Activated CD8-positive, alpha-beta memory T cell treated with anti-CD3 and anti-CD28 coated beads for 48 hours (primary cell): ENCODE data around the gene CC2D1A.

ENCODE experiments used
- DNase-seq, 3 experiments: peaks; one replicate each; pipeline ENCODE4 v3.0.0-alpha.2; 2020; ENCODE audit warnings: low read depth in 2 of 3, low spot score in 2 of 3

Gene CC2D1A

DNA sequence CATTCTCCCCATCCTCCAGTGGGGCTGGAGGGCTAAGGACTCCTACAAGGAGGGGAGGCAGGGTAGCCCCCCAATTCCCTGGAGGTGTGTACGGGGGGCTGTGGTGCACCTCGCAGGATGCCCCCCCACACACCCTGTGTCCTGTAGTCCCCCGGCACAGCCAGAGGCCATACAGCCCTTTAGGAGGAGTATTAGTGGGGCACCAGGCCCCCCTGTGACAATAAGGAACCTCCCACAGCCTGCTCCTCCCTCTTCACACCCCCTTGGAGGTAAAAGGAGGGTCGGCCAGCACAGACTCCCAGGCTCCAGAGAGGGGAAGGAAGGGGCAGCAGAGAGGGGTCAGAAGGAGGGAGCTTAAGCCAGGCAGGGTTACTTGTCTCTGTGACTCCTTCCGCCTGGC lies 29.2 kb upstream of the CC2D1A start, which contains the start of gene NANOS3:
NANOS3 (plus strand) TSS at position 301 of the 400 bp plus-strand sequence. CDS start 115 bp downstream, outside the sequence.
- DNase-seq: no peak

DNA sequence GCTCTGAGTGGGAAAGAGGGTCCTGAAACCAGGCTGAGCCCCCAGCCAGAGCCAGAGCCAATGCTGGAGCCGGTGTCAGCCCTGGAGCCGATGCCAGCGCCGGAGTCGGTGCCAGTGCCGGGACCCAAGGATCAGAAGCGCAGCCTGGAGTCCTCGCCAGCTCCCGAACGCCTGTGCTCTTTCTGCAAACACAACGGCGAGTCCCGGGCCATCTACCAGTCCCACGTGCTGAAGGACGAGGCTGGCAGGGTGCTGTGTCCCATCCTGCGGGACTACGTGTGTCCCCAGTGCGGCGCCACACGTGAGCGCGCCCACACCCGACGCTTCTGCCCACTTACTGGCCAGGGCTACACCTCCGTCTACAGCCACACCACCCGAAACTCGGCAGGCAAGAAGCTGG lies 28.7 kb upstream of the CC2D1A start:
- DNase-seq: no peak

DNA sequence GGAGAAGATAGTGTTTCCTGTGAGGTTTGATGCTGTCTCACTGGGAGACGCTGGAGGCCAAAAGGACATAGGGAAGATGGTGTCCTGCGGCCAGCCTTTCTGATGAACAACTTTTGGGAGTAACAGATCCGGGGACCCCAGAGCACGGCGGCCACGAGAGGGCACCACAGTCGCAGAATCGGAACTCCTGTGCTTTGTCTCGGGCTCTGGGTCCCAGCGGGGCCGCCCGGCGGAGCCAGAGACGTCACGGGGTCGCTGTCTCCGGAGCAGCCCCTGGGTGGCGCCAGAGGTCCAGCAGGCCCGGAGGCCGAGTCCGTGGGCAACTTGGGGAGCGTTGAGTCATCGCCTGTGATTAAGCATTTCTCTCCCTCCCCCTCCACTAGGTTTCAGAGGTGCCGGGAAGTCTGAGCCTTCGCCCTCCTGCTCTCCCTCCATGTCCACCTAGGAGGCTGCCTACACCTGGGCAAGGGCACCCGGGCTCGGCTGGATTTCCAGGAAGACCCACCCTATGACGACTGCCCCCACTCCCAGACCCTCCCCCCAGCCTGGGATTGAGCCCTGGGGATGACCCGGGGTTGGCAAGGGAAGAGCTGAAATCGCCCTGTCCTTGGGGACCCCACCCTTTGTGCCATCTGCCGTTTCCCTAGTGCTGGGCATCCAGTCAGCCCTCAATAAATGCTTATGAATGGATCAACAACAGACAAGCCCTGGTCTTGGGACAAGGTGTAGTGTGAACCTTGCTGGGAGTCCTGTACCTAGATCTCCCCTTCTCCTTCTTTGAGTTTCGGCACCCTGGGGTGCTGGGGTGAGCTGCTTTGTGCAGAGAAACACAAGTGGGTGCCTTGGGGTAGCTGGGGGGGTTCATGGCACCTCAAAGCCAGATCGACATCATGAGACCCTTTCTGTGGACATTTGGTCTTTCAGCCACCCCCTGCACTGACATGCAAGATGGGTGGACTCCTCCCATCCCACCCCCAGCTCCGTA lies 25.6 kb upstream of the CC2D1A start:
- peak; percentile 98 to 99 (median 98) for DNase-seq

DNA sequence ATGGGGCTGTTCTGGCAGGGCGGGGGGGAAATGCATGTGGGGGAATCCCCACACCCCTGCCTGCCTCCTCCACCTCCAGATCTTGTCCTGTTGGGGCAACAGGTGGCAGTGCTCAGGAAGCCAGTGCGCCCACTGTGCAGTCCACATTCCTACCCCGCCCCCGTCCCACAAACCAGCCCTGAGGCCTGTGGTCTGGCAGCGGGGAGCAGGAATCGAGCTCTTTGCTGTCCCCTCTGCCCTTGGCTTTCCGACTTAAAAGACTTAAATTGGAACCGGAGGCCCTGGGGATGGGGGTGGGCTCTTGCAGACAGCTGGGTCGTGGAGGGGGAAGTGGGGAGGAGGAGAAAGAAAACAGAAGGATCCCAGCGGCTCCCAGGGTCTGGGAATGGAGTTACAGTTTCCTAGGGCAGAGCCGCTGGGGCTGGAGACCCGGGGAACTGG lies 24.7 kb upstream of the CC2D1A start:
- no peak for DNase-seq

DNA sequence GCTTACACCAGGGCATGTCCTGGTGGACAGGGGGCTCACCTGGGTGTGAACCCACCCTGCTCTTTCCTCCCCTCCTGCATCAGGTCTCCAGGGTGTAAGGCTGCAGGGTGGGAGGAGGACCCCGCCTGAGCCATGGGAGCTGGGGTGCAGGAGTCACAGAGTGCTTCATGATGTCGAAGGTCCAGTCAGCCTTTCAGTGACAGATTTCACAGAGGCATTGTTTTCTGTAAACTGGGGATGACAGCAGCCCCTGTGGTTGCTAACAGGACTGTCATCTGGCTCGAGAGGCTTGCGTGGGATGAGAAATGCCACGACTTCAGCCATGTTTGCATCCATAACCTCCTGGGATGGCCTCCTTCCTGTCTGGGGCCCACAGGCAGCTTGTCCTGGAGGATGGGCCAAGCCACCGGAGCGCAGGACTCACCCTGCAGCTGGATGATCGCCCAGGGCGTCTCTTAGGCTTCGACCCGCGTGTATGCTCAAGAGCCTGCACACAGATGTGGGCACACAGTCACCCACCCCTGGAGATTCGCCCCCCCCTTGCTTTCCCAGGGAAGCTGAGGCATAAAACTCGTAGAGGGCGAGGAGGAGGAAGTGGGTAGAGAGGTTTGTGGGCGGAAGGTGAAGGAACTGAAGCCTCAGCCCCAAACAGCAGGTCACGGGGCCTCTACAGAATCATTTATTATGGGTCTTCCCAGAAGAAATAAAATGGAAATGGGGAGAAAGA lies 24.1 kb upstream of the CC2D1A start:
- no peak for DNase-seq

DNA sequence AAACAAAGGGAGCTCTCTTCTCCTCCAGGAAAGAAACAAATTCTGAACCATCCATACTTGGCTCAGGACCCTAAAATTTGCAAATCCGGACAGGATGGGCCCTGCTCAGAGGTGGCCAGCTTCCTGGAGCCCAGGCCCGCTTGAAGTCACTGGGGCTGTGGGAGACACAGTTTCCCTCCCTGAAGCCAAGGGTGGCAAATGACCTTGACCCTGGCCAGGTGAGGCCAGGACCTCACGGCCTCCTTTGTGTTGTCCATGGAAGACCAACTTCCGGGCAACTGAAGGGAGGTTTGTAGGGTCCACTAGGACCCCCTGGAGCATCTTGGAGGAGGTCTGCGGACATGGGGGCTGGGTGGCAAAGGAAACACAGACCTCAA lies 23.6 kb upstream of the CC2D1A start:
- DNase-seq: no peak

DNA sequence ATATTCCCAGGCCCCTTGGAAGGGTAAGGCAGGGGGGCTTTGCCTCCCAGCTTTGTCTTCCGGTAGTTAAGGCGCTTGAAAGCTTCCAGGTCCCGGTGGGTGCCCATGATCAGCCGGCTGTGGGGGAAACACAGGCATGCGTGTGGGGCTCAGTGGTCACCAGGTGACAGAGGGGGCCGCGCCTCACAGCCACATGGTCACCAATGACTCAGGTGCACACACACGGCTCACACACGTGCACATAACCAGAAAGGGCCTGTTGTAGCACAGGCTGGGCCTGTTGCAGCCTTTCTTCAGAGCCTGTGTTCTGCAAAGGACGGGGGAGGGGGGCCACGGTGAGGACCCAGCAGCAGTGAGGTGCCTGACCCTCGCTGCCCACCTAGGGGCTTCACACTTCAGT lies 23.2 kb upstream of the CC2D1A start:
- no peak for DNase-seq

DNA sequence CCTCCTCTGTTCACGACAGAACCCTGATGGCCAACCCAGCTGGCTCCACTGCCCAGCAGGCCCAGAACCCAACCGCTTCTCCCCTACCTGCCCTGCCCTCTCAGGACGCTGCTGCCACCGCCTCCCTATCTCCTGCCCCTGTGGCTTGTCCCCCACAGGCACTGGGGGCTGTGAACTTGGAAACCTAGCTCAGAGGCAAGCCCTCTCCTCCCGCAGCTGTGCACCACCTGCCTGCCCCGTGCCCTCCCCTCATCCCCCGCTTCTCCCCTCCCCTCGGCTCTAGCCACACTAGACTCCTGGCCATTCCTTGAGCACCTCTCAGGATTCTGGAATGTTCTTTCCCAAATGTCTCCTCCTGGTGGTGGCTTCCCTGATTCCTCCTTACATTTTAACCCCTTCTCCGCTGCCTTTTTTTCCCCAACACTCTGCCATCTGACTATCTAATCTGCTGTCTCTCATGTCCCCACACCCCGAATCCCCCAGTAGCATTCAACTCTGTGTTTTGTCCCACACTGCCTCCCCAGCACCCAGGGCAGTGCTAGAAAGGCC lies 22.4 kb upstream of the CC2D1A start:
- DNase-seq: no peak

DNA sequence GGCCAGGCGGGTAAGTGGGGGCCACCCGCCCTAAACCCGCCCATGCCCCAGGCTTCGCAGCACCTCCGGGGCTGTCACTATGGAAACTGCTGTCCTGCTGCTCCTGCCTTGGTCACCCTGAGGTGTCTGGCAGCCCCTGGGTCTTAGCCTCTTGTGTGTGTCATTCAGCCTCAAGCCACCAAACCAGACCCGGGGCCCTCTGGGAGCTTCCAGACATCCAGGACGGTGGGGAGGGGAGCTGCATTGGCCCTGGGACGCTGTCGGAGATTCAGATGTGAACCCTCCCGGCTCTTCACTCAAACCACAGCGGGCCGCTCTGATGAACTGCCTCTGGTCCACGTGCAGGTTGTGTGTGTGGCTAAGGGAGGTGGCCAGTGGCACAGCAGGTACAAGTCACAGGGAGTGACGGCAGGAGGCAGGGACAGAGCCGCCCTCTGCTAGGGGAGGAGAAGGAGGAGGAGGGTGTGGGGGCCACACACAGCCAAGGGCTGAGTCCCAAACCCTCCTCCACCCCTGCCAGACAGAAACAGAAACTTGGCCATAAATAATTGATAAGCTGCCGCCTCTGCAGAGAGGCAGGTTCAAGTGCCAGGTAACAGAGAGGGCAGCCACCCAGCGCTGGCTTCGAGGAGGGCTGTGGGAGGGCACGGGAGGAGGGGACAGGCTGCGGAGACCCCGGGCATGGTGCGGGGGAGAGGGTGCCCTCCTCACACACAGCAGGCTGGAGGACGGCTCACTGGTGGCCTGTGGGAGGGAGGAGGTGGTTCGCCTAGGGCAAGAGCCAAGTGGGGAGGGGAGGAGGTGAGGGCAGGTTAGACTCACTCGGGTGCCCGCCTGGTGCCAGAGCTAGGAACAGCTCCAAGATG lies 21.0 kb upstream of the CC2D1A start:
- no peak for DNase-seq

DNA sequence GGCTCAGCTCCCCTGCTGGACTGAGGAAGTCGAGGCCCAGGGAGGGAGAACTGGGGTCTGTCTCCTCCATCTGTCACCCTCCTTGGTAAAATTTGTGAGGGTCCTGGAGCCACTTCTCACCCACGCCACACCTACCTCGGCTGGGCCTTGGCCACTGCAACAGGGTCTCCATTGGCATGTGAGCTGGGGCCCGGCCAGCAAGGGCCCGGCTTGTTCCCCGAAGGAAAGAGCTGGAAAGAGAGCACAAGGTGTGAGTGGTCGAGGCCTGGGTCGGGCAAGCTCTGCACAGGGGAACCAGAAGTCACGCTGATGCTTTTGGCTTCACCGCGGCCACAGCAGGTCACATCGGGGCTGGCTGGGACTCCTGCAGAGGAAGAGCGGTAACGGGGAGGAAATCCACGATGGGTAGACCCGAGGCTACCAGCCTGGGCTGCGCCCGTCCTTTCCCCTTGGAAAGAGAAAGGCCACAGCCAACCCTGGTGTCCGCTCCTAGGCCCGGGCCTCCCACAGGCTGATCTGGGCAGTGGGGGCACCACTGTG lies 20.1 kb upstream of the CC2D1A start:
- DNase-seq: no peak

DNA sequence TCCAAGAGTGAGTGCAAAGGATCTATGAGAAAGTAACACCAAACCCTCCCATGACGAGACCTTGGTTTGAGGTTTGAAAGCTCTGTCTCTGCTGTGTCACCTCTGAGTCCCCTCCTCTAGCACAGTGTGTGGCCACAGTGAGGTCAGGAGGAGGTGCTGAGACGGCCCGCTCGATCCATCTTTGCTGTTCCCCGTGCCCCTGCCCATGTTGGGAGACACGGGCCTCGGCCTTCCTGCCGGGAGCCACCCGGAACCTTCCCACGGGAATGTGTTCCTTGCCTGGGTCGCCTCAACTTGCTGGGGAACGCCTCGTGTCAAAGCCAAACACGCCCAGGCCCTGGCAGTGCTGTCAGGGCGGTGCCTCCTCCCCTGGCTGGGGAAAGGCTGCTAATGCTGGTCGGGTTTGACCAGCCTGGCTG lies 19.0 kb upstream of the CC2D1A start:
- no peak for DNase-seq

DNA sequence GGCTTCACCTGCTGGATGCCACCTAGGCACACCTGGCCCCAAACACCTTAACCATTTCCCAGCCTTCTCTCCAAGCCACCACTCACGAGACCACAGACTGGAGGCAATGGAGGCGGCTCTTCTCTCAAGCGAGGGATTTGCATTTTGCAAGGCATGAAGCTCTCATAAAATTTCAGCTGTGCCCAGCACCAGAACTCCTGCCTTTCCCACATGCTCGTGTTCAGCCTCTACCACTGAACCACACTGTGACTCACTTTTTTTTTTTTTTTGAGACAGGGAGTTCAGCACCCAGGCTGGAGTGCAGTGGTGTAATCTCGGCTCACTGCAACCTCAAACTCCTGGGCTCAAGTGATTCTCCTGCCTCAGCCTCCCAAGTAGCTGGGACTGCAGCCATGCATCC lies 18.5 kb upstream of the CC2D1A start:
- DNase-seq: no peak

DNA sequence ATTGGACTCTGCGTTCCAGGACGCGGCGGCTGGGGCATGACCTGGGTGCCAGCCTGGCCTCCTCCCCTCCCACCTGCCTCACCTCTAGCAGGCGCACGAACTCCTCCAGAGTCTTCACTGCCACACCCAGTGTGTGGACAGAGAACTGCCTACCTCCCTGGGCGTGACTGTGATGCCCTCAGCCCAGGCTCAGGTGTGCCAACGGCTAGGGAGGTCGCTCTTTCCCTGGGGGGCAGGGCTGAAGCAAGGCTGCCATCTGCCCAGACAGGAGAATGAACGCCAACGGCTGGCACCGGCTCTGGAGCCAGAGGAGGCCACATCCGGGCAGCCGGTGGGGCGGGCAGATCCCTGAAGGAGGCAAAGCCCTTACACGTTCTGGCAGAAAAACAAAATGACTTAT lies 17.7 kb upstream of the CC2D1A start:
- DNase-seq: no peak

DNA sequence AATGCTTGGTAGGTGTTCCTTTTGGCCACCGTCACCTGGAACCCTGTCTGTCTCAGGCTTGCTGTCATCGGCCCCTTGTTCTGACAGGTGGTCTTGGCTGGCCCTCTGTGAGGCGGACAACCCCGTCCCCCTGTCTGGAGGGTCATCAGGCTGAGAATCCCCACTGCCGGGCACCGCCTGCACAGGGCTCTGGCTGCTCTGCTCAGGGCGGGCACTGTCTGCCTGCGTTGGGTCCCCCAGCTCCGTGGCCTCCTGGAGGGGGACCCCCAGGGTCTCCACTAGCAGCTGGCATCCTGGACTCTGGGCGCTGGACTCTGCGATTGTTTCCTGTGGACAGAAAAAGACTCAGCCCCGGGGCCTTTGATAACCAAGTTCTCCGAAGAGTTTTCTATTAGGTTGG lies 15.9 kb upstream of the CC2D1A start:
- no peak for DNase-seq

DNA sequence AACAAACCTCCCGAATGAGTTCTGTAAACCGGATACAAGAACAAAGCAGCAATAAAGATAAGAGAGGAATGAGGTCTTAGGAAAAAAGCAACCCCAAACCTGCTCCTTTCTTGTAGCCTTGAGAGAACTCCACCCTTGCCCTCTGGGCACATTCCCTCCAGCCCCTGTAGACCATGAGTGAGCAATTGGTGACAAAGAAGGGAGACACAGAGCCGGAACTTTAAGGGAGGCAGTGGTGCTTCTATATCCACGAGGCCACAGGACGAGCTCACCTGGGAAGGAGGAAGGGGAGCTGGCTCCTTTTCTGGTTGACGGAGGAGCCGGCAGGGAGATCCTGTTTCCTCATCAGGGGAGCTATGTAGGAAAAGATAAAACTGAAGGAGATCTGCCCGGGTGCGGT lies 13.1 kb upstream of the CC2D1A start:
- no peak for DNase-seq

DNA sequence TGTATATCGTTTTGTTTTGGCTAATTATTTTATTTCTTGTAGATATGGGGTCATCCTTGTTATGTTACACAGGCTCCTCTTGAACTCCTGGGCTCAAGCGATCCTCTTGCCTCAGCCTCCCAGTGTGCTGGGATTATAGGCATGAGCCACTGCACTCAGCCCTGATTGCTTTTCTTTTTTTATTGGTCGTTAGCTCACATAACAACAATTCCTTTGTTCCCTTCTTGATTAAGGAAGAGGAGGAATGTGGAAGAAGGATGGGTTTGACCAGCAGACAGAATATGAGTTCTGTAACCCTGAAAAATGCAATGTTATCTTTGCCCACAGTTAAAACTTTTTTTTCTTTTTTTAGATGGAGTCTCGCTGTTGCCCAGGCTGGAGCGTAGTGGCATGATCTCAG lies 11.4 kb upstream of the CC2D1A start:
- no peak for DNase-seq

DNA sequence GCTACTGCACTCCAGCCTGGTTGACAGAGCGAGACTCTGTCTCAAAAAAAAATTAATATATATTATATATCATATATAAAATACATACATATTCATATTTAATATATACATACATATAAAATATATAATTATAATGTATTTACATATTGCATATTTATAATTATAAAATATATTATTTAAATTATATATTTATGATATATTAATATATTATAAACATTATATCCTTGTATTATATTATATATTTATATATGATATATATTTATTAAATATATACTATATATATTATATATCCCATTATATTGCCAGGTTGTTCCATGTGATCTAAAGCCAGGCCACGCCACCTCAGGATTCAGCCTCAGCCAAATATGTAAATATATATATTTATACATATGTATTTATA lies 9.8 kb upstream of the CC2D1A start:
- DNase-seq: no peak

DNA sequence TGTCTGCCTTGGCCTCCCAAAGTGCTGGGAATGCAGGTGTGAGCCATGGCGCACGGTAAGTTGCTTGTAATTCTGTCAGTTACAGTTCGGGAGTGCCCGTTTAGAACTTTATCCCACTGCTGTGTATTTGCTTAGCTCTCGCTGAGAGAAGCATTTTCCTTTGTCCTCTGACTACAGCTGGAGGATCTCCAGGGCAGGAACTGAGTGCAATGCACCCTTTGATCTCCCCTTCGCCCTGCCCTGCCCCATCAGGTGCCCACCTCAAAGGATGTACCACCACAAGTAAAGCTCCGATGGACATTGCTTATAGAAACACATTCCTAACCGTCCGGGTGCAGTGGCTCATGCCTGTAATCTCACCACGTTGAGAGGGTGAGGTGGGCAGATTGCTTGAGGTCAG lies 6.6 kb upstream of the CC2D1A start:
- no peak for DNase-seq

DNA sequence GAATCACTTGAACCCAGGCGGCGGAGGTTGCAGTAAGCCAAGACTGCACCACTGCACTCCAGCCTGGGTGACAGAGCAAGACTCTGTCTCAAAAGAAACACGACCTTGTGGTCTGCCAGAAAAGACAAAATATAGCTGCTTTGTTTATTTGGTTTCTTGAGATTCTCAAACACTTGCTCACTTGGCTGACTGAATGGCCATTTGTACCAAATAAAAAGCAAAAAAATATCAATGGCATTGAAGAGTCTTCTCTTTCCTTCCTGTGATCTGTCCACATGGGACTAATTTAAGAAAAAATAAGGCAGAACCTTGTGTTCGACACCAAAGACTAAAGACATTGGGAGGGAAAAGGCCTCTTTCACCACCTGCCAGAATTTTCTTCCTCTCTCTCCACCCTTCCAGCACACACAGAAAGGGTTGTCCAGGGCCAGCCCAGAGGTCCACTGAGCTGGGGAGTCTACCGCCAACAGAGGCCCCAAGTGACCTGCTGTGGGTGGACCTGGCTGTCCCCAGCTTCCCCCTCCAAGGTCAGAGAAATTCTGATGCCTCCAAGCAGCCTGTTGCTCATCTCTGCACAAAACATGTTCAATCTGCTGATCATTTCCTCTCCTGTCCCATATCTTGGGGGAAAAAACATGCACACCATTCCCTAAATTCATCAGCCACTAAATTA lies 6.0 kb upstream of the CC2D1A start:
- no peak for DNase-seq

DNA sequence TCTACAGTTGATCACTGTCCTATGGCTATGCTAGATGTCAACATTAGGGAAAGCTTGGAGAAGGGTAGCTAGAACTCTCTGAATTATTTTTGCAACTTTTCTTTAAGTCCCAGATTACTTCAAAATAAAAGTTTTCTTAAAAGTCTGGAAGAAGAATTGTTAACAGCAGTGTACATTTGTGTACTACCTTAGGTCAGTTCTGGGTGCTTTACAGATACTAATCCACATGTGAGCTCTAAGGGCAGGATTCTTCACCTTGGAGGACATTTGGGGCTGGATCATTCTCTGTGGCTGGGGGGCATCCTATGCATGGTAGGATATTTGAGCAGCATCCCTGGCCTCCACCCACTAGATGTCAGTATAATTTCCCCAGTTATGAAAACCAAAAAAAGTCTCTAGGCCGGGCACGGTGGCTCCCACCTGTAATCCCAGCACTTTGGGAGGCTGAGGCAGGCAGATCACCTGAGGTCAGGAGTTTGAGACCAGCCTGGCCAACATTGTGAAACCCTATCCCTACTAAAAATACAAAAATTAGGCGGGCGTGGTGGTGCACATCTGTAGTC lies 2.9 kb upstream of the CC2D1A start:
- no peak for DNase-seq
